ENCODE results near the gene AKT3.

The AKT3 gene

GRCh38 chr1:243801378-243801777 is 48.7 kb downstream of the AKT3 start:
- TF ChIP-seq FOXP2 (optimal IDR thresholded peaks at IDR 0.05; ENCODE audit: borderline replicate concordance, extremely low read depth, extremely low read length, insufficient read depth), result no peak
- TF ChIP-seq REST (IDR thresholded peaks at IDR 0.05; ENCODE audit: insufficient read depth in 1 of 2, low read depth in 2 of 2, low read length in 2 of 2), result no peak
- no peak for TF ChIP-seq POLR2AphosphoS5 (IDR thresholded peaks at IDR 0.05; ENCODE audit: low read depth, low read length)
- TF ChIP-seq SIN3A (IDR thresholded peaks at IDR 0.05; ENCODE audit: borderline replicate concordance, insufficient read depth, low read length), result no peak
- no peak for TF ChIP-seq TAF1 (IDR thresholded peaks at IDR 0.05; ENCODE audit: borderline replicate concordance, insufficient read depth, low read length)

DNA sequence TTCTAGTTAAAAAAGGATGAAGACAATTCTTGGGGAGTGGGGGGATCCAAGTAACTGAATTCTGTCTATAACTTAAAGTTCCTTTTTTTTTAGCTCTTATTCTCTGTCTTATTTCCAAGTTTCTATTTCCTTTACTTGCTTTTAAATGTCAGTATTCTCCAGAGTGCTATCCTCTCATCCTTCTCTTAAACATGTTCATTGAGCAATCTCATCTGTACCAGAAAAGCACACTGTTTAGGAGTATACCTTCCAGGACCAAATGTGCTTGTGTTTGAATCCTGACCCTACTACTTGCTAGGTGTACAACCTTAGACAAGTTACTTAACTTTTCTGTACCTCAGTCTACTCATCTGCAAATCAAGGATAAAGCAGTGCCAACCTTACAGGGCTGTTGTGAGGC is 50.1 kb downstream of the AKT3 start:
- TF ChIP-seq TAF1 (IDR thresholded peaks at IDR 0.05; ENCODE audit: borderline replicate concordance, insufficient read depth, low read length) (no peak), SIN3A (IDR thresholded peaks at IDR 0.05; ENCODE audit: borderline replicate concordance, insufficient read depth, low read length) (no peak), FOXP2 (optimal IDR thresholded peaks at IDR 0.05; ENCODE audit: borderline replicate concordance, extremely low read depth, extremely low read length, insufficient read depth) (no peak), REST (IDR thresholded peaks at IDR 0.05; ENCODE audit: insufficient read depth in 1 of 2, low read depth in 2 of 2, low read length in 2 of 2) (no peak), POLR2AphosphoS5 (IDR thresholded peaks at IDR 0.05; ENCODE audit: low read depth, low read length) (no peak)

DNA sequence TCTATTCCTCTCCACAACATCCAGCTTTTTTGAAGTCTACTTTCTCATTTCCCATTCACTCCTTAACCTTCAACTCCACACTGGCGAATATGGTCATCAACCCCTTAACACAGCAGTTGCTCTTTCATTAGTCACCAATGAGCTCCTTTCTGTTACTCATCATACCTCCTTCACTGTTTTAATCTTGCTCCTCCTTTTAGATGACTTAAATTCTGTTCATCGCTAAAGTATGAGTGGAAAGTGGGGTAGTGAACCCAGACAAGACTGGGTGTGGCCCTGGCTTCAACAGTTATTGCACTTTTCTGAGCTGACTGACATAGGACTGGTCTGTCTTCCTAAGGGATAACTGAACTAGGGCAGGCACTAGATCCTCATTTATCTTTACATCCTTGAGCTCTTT is 51.3 kb downstream of the AKT3 start:
- TF ChIP-seq FOXP2 (optimal IDR thresholded peaks at IDR 0.05; ENCODE audit: borderline replicate concordance, extremely low read depth, extremely low read length, insufficient read depth) (no peak), TAF1 (IDR thresholded peaks at IDR 0.05; ENCODE audit: borderline replicate concordance, insufficient read depth, low read length) (no peak), SIN3A (IDR thresholded peaks at IDR 0.05; ENCODE audit: borderline replicate concordance, insufficient read depth, low read length) (no peak), POLR2AphosphoS5 (IDR thresholded peaks at IDR 0.05; ENCODE audit: low read depth, low read length) (no peak), REST (IDR thresholded peaks at IDR 0.05; ENCODE audit: insufficient read depth in 1 of 2, low read depth in 2 of 2, low read length in 2 of 2) (no peak)

DNA sequence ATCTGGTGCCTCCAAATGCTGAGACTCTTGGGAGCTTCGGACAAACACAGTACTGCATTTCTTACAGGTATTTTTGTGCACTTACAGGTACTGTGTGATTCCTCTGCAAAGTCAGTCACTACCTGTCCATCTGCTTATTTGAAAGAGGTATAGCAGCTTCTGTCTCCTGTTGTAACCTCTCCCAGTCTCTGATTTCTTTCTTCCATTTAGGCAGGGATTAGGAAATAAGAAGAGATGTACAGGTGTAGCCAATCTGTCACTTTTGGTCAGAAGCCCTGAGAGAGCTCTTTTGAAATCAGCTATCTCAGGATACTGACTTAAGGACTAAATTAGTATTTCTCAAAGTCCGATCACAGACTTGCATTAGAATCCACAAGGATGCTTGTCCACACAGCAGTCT is 54.0 kb downstream of the AKT3 start:
- no peak for TF ChIP-seq TAF1 (IDR thresholded peaks at IDR 0.05; ENCODE audit: borderline replicate concordance, insufficient read depth, low read length)

- TF ChIP-seq POLR2AphosphoS5 (IDR thresholded peaks at IDR 0.05; ENCODE audit: low read depth, low read length) (no peak), SIN3A (IDR thresholded peaks at IDR 0.05; ENCODE audit: borderline replicate concordance, insufficient read depth, low read length) (no peak), FOXP2 (optimal IDR thresholded peaks at IDR 0.05; ENCODE audit: borderline replicate concordance, extremely low read depth, extremely low read length, insufficient read depth) (no peak), REST (IDR thresholded peaks at IDR 0.05; ENCODE audit: insufficient read depth in 1 of 2, low read depth in 2 of 2, low read length in 2 of 2) (no peak), TAF1 (IDR thresholded peaks at IDR 0.05; ENCODE audit: borderline replicate concordance, insufficient read depth, low read length) (no peak)
Measured at GRCh38 chr1:243793298-243793697, 56.7 kb downstream of the AKT3 start.
